Immature natural killer cell (primary cell): ENCODE measurements around the gene TMOD1. TPM values are rescaled to one million over a fixed set of nuclear protein-coding genes. Genes with fewer than 3 reads are reported as not detected.
"Not testable (repeated sequence)": the region's sequence is repeated elsewhere in the genome, so short reads cannot be mapped to it uniquely, and the experiment has no call there.

ENCODE experiments used
- DNase-seq, 3 donors: peaks; one replicate each; pipeline ENCODE4 v3.0.0; 2022; ENCODE audit warnings: mixed read lengths in 1 of 3
- H3K27ac Mint-ChIP-seq, 6 donors: one replicate each; pipeline ENCODE4 v1.8.0; 2020; ENCODE audit warnings: mixed read lengths in 6 of 6, mild to moderate bottlenecking in 5 of 6, inconsistent platforms in 4 of 6, moderate library complexity in 3 of 6
- H3K27me3 Mint-ChIP-seq, 3 donors: one replicate each; pipeline ENCODE4 v1.8.0; 2020 to 2021; ENCODE audit warnings: low read depth in 3 of 3, mild to moderate bottlenecking in 3 of 3, mixed read lengths in 3 of 3, moderate library complexity in 3 of 3, inconsistent platforms in 1 of 3
- H3K36me3 Mint-ChIP-seq, 3 donors: one replicate each; pipeline ENCODE4 v1.8.0; 2020; ENCODE audit warnings: mixed read lengths in 3 of 3, inconsistent platforms in 2 of 3, mild to moderate bottlenecking in 2 of 3
- H3K4me1 Mint-ChIP-seq, 2 donors: one replicate each; pipeline ENCODE4 v1.8.0; 2020; ENCODE audit warnings: inconsistent platforms in 2 of 2, mild to moderate bottlenecking in 2 of 2, mixed read lengths in 2 of 2, moderate library complexity in 1 of 2
- H3K4me3 Mint-ChIP-seq, 5 donors: one replicate each; pipeline ENCODE4 v1.8.0; 2020; ENCODE audit warnings: mild to moderate bottlenecking in 5 of 5, mixed read lengths in 5 of 5, inconsistent platforms in 3 of 5, moderate library complexity in 3 of 5
- H3K9me3 Mint-ChIP-seq, 6 donors: one replicate each; pipeline ENCODE4 v1.8.0; 2020; ENCODE audit warnings: mild to moderate bottlenecking in 6 of 6, mixed read lengths in 6 of 6, inconsistent platforms in 4 of 6, moderate library complexity in 3 of 6
- polyA plus RNA-seq, 3 donors: library from polyadenylated mRNA; unstranded; fragments of 300-500 nt; fragmentation: Illumina TruSeq; gene quantifications; one replicate each; pipeline ENCODE4 v1.2.3, GENCODE V29; 2021

Gene TMOD1
- polyA plus RNA-seq, 3 donors from 2014 or later = 1.7 to 4.8 (median 3.7) TPM

DNA sequence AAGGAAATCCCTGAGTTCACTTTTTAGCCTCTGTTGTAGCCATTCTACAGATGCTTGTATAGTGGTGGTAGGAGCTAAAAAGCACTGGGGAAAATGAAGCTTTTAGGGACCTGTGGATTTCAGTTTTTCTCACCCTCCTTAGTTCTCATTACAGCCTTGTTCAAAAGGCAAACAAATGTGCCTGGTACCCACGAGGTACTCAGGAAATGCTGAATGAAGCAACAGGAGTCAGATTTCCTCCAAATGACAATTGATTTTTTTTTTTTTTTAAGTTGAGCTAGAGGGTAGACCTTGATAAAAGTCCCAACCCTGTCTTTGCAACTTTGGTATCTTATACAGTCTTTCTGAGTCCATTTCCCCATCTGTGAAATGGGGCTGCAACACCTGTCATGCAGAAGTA, 21.3 kb upstream of the TMOD1 start:
- Mint-ChIP-seq H3K36me3 (peaks cover 36 to 58% (median 37%) of the 10 kb centered on the region in 3 donors), H3K9me3 (no peaks in the 10 kb centered on the region), H3K27ac (no peak overlapping the region), H3K27me3 (peaks cover 0 to 3% (median 3%) of the 10 kb centered on the region in 3 donors), H3K4me3 (no peak overlapping the region), H3K4me1 (no peaks in the 10 kb centered on the region)
- DNase-seq = no peak

DNA sequence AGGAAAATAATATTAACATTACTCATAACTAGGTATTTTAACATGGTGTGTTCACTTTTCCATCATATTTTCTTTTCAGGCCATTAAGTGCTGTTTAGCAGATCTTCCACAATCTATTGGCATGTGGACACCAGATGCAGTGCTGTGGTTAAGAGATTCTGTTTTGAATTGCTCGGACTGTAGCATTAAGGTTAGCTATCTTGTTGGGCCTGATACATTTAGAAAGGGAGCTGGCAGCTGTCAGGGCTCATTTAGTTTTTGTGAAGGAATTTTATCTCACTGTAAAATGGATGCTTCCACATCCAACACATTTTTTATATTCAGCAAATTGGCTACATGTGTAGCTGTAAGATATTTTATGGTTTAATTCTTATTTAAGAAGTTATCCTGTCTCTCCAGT, 20.7 kb upstream of the TMOD1 start:
- Mint-ChIP-seq H3K27me3 (peaks cover 0 to 3% (median 3%) of the 10 kb centered on the region in 3 donors), H3K9me3 (no peaks in the 10 kb centered on the region), H3K4me3 (no peak overlapping the region), H3K4me1 (no peaks in the 10 kb centered on the region), H3K27ac (no peak overlapping the region), H3K36me3 (peaks cover 36 to 60% (median 40%) of the 10 kb centered on the region in 3 donors)
- DNase-seq = no peak

DNA sequence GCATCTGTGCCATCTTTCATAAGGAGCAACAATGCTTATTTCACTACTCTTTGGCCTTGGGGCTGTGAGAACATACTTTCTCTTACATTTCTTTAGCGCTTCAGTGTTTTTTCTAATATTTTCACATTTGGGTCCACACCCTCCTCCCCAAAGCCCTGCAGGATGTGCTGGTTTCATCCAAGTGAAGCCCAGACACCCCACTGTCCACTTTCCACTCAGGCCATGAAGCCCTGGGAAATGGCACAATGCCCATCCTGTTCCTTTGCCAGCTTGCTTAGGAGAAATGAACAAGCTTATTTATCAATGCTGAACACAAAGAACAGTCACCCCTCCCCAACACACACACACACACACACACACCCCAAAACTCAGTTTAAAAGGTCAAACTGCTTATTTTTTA, 17.3 kb upstream of the TMOD1 start:
- Mint-ChIP-seq H3K36me3 (peaks cover 51 to 70% (median 59%) of the 10 kb centered on the region in 3 donors), H3K4me3 (no peak overlapping the region)

GRCh38 chr9:97487107-97487506, 14.4 kb upstream of the TMOD1 start:
- H3K4me1 Mint-ChIP-seq = no peaks in the 10 kb centered on the region
- DNase-seq = no peak
- H3K27ac Mint-ChIP-seq = peak overlapping the region in 1 of 6 donors; percentile 56
- H3K9me3 Mint-ChIP-seq = peaks cover 0 to 7% (median 0%) of the 10 kb centered on the region in 6 donors
- peaks cover 0 to 1% (median 0%) of the 10 kb centered on the region in 3 donors for H3K27me3 Mint-ChIP-seq
- no peak overlapping the region for H3K4me3 Mint-ChIP-seq
- peaks cover 58 to 70% (median 63%) of the 10 kb centered on the region in 3 donors for H3K36me3 Mint-ChIP-seq

More for the DNA sequence above, 17.3 kb upstream of the TMOD1 start:
- H3K9me3 Mint-ChIP-seq = peaks cover 0 to 7% (median 0%) of the 10 kb centered on the region in 6 donors
- no peak for DNase-seq
- H3K27me3 Mint-ChIP-seq = peaks cover 0 to 3% (median 0%) of the 10 kb centered on the region in 3 donors
- no peak overlapping the region for H3K27ac Mint-ChIP-seq
- no peaks in the 10 kb centered on the region for H3K4me1 Mint-ChIP-seq

DNA sequence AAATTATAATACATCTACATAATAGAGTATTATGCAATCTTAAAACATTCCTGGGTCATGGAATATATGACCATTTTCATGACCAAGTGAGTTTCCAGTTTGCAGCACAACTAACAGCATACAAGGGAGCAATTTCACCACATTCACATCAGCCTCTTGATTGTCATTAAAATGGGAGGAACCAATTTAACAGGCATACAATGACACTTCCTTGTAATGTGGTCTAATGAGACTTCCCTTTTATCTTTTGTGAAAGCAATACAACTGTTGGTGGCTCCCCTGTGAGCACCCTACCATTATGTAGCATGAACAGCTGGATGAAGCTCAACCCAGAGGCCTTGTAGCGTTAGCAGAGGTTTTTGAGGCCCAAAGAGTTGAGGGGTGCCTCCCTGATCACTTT, 13.6 kb upstream of the TMOD1 start:
- no peak overlapping the region for H3K4me3 Mint-ChIP-seq
- peaks cover 0 to under 1% (median 0%) of the 10 kb centered on the region in 3 donors for H3K27me3 Mint-ChIP-seq
- H3K36me3 Mint-ChIP-seq = peaks cover 58 to 70% (median 60%) of the 10 kb centered on the region in 3 donors
- peaks cover 0 to 7% (median 0%) of the 10 kb centered on the region in 6 donors for H3K9me3 Mint-ChIP-seq
- no peaks in the 10 kb centered on the region for H3K4me1 Mint-ChIP-seq
- DNase-seq = no peak
- H3K27ac Mint-ChIP-seq = no peak overlapping the region

GRCh38 chr9:97491216-97491999, 10.1 kb upstream of the TMOD1 start:
- no peak overlapping the region for H3K27ac Mint-ChIP-seq
- H3K4me3 Mint-ChIP-seq = no peak overlapping the region
- no peaks in the 10 kb centered on the region for H3K4me1 Mint-ChIP-seq
- no peaks in the 10 kb centered on the region for H3K27me3 Mint-ChIP-seq
- H3K9me3 Mint-ChIP-seq = peaks cover 0 to 7% (median 0%) of the 10 kb centered on the region in 6 donors
- H3K36me3 Mint-ChIP-seq = peaks cover 52 to 54% (median 54%) of the 10 kb centered on the region in 3 donors
- no peak for DNase-seq

- Mint-ChIP-seq H3K4me1 (peaks cover 13% of the 10 kb centered on the region in 2 donors), H3K36me3 (peaks cover 14 to 18% (median 14%) of the 10 kb centered on the region in 3 donors)
- not testable (repeated sequence) for H3K9me3 Mint-ChIP-seq, H3K27me3 Mint-ChIP-seq, H3K27ac Mint-ChIP-seq, H3K4me3 Mint-ChIP-seq, DNase-seq
Observed at GRCh38 chr9:97497558-97498375, 3.7 kb upstream of the TMOD1 start.

GRCh38 chr9:97498846-97499245, 2.6 kb upstream of the TMOD1 start:
- H3K36me3 Mint-ChIP-seq = peaks cover 11 to 18% (median 14%) of the 10 kb centered on the region in 3 donors
- not testable (repeated sequence) for H3K27ac Mint-ChIP-seq, H3K4me3 Mint-ChIP-seq, H3K9me3 Mint-ChIP-seq, DNase-seq
- peaks cover 12 to 15% (median 13%) of the 10 kb centered on the region in 3 donors for H3K27me3 Mint-ChIP-seq
- H3K4me1 Mint-ChIP-seq = peaks cover 19 to 21% of the 10 kb centered on the region in 2 donors

GRCh38 chr9:97500263-97500662, 1.2 kb upstream of the TMOD1 start:
- Mint-ChIP-seq H3K4me3 (peak overlapping the region; percentile 66 to 81 (median 78)), H3K27ac (no peak overlapping the region), H3K36me3 (peaks cover 11 to 18% (median 14%) of the 10 kb centered on the region in 3 donors), H3K9me3 (no peaks in the 10 kb centered on the region), H3K27me3 (peaks cover 15 to 19% (median 18%) of the 10 kb centered on the region in 3 donors), H3K4me1 (peaks cover 19 to 21% of the 10 kb centered on the region in 2 donors)
- no peak for DNase-seq

GRCh38 chr9:97500765-97501176, 695 bp upstream of the TMOD1 start:
- Mint-ChIP-seq H3K27me3 (peaks cover 15 to 19% (median 18%) of the 10 kb centered on the region in 3 donors), H3K27ac (no peak overlapping the region), H3K36me3 (peaks cover 11 to 16% (median 14%) of the 10 kb centered on the region in 3 donors), H3K9me3 (no peaks in the 10 kb centered on the region), H3K4me1 (peaks cover 19 to 21% of the 10 kb centered on the region in 2 donors), H3K4me3 (peak overlapping the region; percentile 78 to 84 (median 81))
- no peak for DNase-seq

- no peaks in the 10 kb centered on the region for H3K9me3 Mint-ChIP-seq
- H3K4me3 Mint-ChIP-seq = peak overlapping the region in 2 of 5 donors; percentile 18 to 80
- DNase-seq = no peak
- peaks cover 13 to 19% (median 18%) of the 10 kb centered on the region in 3 donors for H3K27me3 Mint-ChIP-seq
- H3K36me3 Mint-ChIP-seq = peaks cover 4 to 5% (median 4%) of the 10 kb centered on the region in 3 donors
- H3K4me1 Mint-ChIP-seq = peaks cover 19 to 21% of the 10 kb centered on the region in 2 donors
- H3K27ac Mint-ChIP-seq = no peak overlapping the region
Observed at GRCh38 chr9:97501972-97502221, 431 bp downstream of the TMOD1 start.

DNA sequence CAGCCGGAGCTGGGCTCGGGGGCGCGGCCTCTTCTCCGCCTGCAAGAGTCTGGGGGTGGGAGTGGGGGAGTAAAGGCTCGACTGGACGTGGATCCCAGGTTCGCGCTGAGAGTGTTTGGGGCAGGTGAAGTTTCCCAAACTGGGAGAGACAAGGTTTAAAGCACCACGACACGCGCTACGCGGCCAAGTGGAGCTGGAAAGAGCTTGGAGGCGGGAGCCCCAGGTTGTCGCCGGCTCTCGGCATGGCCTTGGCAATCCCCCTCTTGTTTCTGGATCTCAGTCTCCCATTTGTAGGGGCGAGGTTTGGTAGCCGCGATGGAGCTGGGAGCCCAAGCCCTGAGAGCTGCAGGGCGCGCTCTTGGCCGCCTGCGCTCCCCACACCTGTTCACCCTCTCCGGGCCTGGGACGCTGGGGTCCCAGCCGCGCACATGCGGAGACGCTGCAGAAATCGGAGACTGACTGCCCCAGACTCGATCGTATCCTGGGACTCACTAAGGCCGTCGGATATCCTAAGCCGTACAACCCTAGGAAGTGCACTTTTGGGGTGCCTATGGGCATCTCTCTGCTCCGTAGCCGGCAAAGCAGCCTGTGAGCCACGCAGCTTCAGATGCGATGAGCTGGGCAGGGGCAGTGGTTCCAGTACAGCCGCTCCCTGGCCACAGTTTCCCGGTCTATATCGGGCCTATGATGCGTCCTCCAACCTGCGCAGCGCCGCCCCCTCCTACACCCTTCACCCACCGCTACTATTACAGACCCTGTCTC, 937 bp downstream of the TMOD1 start:
- Mint-ChIP-seq H3K4me1 (peaks cover 19 to 21% of the 10 kb centered on the region in 2 donors), H3K9me3 (no peaks in the 10 kb centered on the region), H3K4me3 (peak overlapping the region; percentile 62 to 84 (median 75)), H3K27me3 (peaks cover 13 to 19% (median 18%) of the 10 kb centered on the region in 3 donors), H3K27ac (no peak overlapping the region), H3K36me3 (no peaks in the 10 kb centered on the region)
- DNase-seq = no peak
